ENCODE results near the gene KIAA1217.

KIAA1217 gene

DNA sequence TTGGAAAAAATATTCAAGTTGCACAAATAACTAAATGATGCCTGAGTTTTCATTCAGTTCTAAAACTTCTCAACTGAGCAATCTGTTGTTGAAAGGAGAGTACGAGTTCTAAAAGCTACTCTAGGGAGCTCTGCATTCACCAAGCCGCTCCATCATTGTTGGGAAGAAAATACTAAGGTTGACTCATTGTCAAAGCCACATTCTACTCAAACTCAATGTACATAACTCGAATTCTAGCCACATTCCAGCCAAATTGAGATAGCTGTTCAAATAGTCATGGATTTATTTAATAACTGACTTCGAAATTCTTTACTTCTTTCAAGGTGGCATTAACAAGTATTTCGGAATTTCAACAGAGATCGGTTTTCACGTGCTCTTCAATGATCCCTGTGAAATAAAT, 63.4 kb downstream of the KIAA1217 start:
- Histone ChIP-seq H3K9me3 (ENCODE audit: control insufficient read depth, low read depth, low read length) (no peaks in the 10 kb centered on the region), H3K4me3 (ENCODE audit: low read length) (no peak overlapping the region), H3K27me3 (ENCODE audit: control insufficient read depth, insufficient read depth, low read length) (no peaks in the 10 kb centered on the region), H3K27ac (ENCODE audit: low read length) (no peak overlapping the region), H3K36me3 (ENCODE audit: control insufficient read depth, low read depth, low read length) (no peaks in the 10 kb centered on the region), H3K9ac (ENCODE audit: low read length) (no peak overlapping the region), H3K4me1 (ENCODE audit: control insufficient read depth, low read depth, low read length) (no peaks in the 10 kb centered on the region)

DNA sequence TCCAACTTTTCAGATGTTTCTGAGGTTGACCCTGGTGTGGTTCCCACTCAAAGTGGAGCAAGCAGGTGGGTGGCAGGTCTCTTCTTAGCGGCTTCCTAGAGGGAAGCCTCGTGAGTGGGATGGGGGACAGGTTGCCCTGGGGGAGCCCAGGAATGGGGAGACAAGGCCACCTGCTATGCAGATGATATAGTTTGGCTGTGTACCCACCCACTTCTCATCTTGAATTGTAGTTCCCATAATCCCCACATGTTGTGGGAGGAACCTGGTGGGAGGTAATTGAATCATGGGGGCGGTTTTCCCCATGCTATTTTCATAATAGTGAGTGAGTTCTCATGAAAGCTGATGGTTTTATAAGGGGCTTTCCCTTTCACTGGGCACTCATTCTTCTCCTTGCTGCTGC, 68.3 kb downstream of the KIAA1217 start:
- H3K4me3 ChIP-seq (ENCODE audit: low read length) = no peak overlapping the region
- H3K4me1 ChIP-seq (ENCODE audit: control insufficient read depth, low read depth, low read length) = no peaks in the 10 kb centered on the region
- no peaks in the 10 kb centered on the region for H3K27me3 ChIP-seq (ENCODE audit: control insufficient read depth, insufficient read depth, low read length)
- H3K27ac ChIP-seq (ENCODE audit: low read length) = no peak overlapping the region
- H3K9me3 ChIP-seq (ENCODE audit: control insufficient read depth, low read depth, low read length) = peaks cover 4% of the 10 kb centered on the region
- H3K36me3 ChIP-seq (ENCODE audit: control insufficient read depth, low read depth, low read length) = no peaks in the 10 kb centered on the region
- no peak overlapping the region for H3K9ac ChIP-seq (ENCODE audit: low read length)

DNA sequence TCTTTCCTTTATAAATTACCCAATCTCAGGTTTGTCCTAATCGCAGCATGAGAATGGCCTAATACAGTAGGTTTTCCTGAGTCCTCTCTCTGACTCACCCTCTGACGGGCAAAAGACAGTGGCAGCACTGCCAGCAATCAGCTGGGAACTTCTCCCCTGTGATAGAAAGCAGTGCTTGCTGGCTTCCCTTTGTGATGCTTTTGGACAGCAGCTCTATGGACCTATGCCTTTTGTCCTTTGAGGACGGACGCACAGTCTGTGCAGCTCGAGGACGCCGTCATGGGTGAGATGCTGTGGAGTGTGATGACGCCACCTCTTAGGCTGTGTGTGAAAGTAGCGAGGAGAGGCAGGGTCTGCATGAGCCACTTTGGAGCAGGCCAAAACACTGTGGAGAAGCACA, 68.8 kb downstream of the KIAA1217 start:
- H3K9me3 ChIP-seq (ENCODE audit: control insufficient read depth, low read depth, low read length) = peaks cover 4% of the 10 kb centered on the region
- H3K36me3 ChIP-seq (ENCODE audit: control insufficient read depth, low read depth, low read length) = no peaks in the 10 kb centered on the region
- H3K27ac ChIP-seq (ENCODE audit: low read length) = no peak overlapping the region
- H3K4me3 ChIP-seq (ENCODE audit: low read length) = no peak overlapping the region
- no peaks in the 10 kb centered on the region for H3K4me1 ChIP-seq (ENCODE audit: control insufficient read depth, low read depth, low read length)
- H3K27me3 ChIP-seq (ENCODE audit: control insufficient read depth, insufficient read depth, low read length) = no peaks in the 10 kb centered on the region
- H3K9ac ChIP-seq (ENCODE audit: low read length) = no peak overlapping the region

DNA sequence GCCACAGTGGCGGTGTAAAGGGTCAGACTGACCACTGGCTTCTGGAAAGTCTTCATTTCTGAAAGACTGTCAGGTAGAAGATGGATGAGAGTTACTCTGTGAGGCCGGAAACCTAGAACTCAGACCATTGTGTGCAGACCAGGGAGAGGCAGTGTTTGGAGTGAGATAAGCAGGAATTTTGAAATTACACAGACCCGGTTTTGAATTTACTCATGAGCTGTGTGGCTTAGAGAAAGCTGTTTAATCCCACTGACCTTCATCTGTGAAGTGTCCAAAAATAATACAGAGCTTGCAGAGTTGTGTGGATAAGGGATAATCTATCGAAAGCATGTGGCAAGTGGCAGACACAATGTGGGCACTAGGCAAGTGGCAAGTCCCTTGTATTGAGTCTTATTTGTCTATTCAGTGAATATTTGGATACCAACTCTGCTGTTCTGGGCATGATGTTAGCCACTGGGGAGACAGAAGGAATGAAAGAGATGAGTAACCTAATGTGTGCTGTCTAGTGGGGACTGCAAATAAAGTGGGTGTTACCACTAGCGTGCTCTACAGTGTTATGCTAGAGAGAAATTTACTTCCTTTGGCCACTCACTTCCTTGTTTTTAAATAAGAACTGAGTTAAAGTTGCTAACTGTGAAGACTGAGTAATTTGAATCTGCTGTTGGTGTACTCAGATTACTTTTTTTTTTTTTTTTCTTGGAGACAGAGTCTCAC, 69.4 kb downstream of the KIAA1217 start:
- no peaks in the 10 kb centered on the region for H3K36me3 ChIP-seq (ENCODE audit: control insufficient read depth, low read depth, low read length)
- peaks cover 4% of the 10 kb centered on the region for H3K9me3 ChIP-seq (ENCODE audit: control insufficient read depth, low read depth, low read length)
- no peaks in the 10 kb centered on the region for H3K27me3 ChIP-seq (ENCODE audit: control insufficient read depth, insufficient read depth, low read length)
- H3K4me1 ChIP-seq (ENCODE audit: control insufficient read depth, low read depth, low read length) = no peaks in the 10 kb centered on the region
- H3K27ac ChIP-seq (ENCODE audit: low read length) = no peak overlapping the region
- no peak overlapping the region for H3K9ac ChIP-seq (ENCODE audit: low read length)
- H3K4me3 ChIP-seq (ENCODE audit: low read length) = no peak overlapping the region

DNA sequence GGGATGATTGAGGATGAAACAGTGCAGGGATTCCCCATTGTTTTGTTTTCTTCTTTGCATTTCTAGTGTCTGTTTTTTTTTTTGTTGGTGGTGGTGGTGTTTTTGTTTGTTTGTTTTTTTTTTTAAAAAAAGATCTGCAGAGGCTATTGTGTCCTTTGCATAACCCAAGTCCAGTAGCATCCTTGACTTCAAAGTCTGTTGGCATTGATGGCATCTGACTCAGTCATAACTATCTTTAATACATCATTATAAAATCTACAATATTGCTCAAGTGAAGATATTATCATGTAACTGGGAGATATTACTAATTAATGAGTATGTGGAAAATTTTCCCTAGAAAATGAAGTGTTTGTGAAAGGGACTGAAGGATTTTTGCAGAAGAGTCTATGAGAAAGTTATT, 70.2 kb downstream of the KIAA1217 start:
- Histone ChIP-seq H3K27ac (ENCODE audit: low read length) (no peak overlapping the region), H3K4me3 (ENCODE audit: low read length) (no peak overlapping the region), H3K4me1 (ENCODE audit: control insufficient read depth, low read depth, low read length) (no peaks in the 10 kb centered on the region), H3K36me3 (ENCODE audit: control insufficient read depth, low read depth, low read length) (no peaks in the 10 kb centered on the region), H3K9me3 (ENCODE audit: control insufficient read depth, low read depth, low read length) (peaks cover 4% of the 10 kb centered on the region), H3K9ac (ENCODE audit: low read length) (no peak overlapping the region), H3K27me3 (ENCODE audit: control insufficient read depth, insufficient read depth, low read length) (no peaks in the 10 kb centered on the region)

DNA sequence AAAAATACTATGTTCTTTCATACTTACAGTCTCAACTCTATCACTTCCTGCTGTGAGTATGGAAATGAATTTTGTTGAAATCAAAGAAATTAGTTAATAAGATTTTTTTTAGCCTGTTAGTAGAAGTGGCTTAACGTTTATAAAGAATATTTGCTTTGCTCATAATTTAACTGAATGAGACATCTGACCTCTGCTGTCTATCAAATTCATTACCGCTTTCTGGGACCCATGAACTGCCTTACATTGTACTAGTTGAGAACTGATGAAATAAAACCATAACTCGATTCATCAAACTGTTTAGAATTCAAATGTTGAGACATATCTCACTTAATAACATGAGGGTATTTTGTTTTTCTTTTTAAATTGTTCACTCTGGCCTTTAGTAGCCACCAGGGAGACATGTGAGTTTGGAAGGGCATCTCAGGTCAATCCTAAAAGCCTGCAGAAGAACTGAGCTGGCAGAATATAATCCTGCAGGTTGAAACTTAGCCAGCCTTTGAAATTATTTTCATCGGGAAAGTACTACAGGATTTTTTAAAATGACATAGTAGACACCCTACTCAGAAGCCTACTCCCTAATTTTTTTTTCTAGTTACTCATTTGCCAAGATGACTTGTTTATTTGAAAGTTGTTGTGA, 78.7 kb downstream of the KIAA1217 start:
- H3K4me1 ChIP-seq (ENCODE audit: control insufficient read depth, low read depth, low read length) = peaks cover 5% of the 10 kb centered on the region
- no peaks in the 10 kb centered on the region for H3K27me3 ChIP-seq (ENCODE audit: control insufficient read depth, insufficient read depth, low read length)
- no peaks in the 10 kb centered on the region for H3K9me3 ChIP-seq (ENCODE audit: control insufficient read depth, low read depth, low read length)
- H3K9ac ChIP-seq (ENCODE audit: low read length) = no peak overlapping the region
- no peak overlapping the region for H3K27ac ChIP-seq (ENCODE audit: low read length)
- no peak overlapping the region for H3K4me3 ChIP-seq (ENCODE audit: low read length)
- H3K36me3 ChIP-seq (ENCODE audit: control insufficient read depth, low read depth, low read length) = peaks cover 6% of the 10 kb centered on the region

DNA sequence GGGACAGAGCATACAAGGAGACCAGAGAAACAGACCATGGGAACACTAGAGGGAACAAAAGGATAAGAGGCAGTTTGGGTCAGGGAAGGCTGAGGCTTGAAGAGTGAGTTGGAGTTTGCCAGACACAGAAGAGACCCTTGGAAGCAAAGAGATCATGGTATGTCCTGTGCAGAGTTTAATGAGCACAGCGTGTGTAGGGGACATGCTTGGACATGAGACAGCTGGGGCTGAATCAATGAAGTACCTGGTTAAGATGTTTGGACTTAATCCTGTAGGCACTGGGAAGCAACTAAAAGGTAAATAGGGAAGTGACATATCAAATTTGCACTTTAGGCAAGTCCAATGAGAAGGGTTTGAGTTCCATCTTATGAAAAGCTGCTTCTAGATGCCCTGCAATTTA, 79.6 kb downstream of the KIAA1217 start:
- H3K27ac ChIP-seq (ENCODE audit: low read length) = no peak overlapping the region
- H3K36me3 ChIP-seq (ENCODE audit: control insufficient read depth, low read depth, low read length) = peaks cover 6% of the 10 kb centered on the region
- no peaks in the 10 kb centered on the region for H3K9me3 ChIP-seq (ENCODE audit: control insufficient read depth, low read depth, low read length)
- H3K4me1 ChIP-seq (ENCODE audit: control insufficient read depth, low read depth, low read length) = peaks cover 5% of the 10 kb centered on the region
- H3K9ac ChIP-seq (ENCODE audit: low read length) = no peak overlapping the region
- H3K4me3 ChIP-seq (ENCODE audit: low read length) = no peak overlapping the region
- H3K27me3 ChIP-seq (ENCODE audit: control insufficient read depth, insufficient read depth, low read length) = no peaks in the 10 kb centered on the region

DNA sequence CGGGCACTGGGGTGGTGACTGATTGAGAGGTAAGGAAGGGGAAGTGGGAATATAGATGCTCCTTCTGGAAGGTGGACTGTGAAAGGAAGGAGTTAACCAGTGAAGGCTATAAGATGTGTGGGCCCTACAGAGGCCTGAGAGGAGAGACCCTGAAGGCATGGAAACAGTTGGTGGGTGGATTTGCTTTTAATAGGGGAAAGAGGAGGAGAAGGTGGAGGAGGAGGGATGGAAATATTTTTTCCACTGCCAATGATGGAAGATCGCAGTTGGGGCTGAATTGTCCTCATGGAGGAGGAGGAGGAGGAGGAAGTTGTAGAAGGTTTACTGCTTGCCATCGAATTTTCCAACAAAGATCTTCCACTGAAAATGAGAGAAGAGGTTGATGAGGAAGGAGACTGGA, 80.3 kb downstream of the KIAA1217 start:
- Histone ChIP-seq H3K27me3 (ENCODE audit: control insufficient read depth, insufficient read depth, low read length) (no peaks in the 10 kb centered on the region), H3K4me1 (ENCODE audit: control insufficient read depth, low read depth, low read length) (peaks cover 5% of the 10 kb centered on the region), H3K27ac (ENCODE audit: low read length) (no peak overlapping the region), H3K36me3 (ENCODE audit: control insufficient read depth, low read depth, low read length) (peaks cover 6% of the 10 kb centered on the region), H3K9me3 (ENCODE audit: control insufficient read depth, low read depth, low read length) (no peaks in the 10 kb centered on the region), H3K9ac (ENCODE audit: low read length) (no peak overlapping the region), H3K4me3 (ENCODE audit: low read length) (no peak overlapping the region)

DNA sequence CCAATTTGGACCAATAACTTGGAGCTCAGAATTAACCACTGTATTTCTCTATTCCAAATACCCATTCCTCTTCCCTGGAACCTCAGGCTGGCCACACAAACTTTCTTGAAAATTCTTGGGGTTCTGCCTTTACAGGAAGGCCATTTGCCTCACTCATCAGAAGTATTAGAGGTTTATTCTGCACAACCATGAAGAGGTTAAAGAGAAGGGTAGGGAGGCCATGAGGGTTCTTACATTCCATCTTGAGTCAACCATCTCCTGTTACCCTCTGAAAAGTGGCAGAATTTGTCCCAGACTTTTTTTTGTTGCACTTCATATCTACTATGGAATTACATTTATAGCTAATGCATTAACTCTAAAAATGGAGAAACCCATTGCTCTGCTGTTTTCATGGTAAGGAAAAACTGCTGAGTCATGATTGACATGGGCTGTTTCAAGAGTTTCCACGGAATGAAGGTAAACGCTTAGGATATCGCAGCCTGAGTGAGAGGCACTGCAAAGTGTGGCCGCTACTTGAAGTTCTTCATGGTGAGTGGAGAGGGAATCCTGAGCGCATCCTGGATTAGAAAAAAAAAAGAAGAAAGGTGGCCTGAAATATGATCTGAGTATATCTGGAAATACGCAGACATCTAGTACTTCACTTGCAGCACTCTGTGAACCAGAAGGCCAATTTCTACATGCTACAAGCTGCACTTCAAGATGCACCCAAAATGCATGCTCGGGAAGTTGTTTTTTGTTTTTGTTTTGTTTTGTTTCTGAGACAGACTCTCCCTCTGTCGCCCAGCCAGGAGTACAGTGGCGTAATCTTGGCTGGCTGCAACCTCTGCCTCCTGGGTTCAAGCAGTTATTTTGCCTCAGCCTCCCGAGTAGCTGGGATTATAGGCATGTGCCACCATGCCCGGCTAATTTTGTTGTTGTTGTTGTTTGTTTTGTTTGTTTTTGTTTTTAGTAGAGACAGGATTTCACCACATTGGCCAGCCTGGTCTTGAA, 83.7 kb downstream of the KIAA1217 start:
- no peak overlapping the region for H3K27ac ChIP-seq (ENCODE audit: low read length)
- H3K9ac ChIP-seq (ENCODE audit: low read length) = no peak overlapping the region
- H3K27me3 ChIP-seq (ENCODE audit: control insufficient read depth, insufficient read depth, low read length) = no peaks in the 10 kb centered on the region
- H3K4me3 ChIP-seq (ENCODE audit: low read length) = no peak overlapping the region
- H3K36me3 ChIP-seq (ENCODE audit: control insufficient read depth, low read depth, low read length) = peaks cover 6% of the 10 kb centered on the region
- H3K4me1 ChIP-seq (ENCODE audit: control insufficient read depth, low read depth, low read length) = no peaks in the 10 kb centered on the region
- no peaks in the 10 kb centered on the region for H3K9me3 ChIP-seq (ENCODE audit: control insufficient read depth, low read depth, low read length)

DNA sequence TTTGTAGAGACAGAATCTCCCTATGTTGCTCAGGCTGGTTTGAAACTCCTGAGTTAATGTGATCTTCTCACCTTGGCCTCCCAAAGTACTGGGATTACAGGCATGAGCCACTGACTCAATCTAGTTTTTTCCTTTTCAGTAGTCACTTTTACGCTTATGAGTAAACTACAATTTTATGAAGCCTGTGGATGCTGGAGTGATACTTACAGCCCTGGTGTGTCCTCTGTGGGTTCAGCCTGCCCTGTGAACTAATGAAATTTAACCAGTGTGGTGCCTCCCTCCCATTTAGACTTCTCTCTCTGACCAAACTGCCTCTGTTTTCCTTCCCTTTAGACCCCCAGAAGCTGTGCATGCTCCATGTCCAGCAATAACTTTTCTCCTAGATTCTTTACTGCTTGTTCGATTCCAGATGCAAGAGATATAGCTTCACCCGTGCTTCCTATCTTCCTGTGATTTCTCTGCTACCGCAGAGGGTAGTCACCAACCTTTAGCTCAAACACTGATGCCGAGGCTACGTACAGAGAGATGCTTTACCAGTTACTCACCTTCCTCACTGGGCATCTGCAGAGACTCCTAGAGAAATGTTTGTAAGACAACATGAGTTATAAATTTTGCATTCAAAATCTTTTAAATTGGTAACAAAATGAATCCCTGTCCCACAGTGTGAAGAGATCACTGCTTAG, 90.8 kb downstream of the KIAA1217 start:
- Histone ChIP-seq H3K4me1 (ENCODE audit: control insufficient read depth, low read depth, low read length) (no peaks in the 10 kb centered on the region), H3K9ac (ENCODE audit: low read length) (no peak overlapping the region), H3K4me3 (ENCODE audit: low read length) (no peak overlapping the region), H3K27me3 (ENCODE audit: control insufficient read depth, insufficient read depth, low read length) (no peaks in the 10 kb centered on the region), H3K36me3 (ENCODE audit: control insufficient read depth, low read depth, low read length) (no peaks in the 10 kb centered on the region), H3K27ac (ENCODE audit: low read length) (no peak overlapping the region), H3K9me3 (ENCODE audit: control insufficient read depth, low read depth, low read length) (no peaks in the 10 kb centered on the region)

Data from iPS-18a (cell line).